Amniotic stem cell (primary cell): ENCODE data around the gene RASSF8.

Source experiments
- DNase-seq: peaks from one replicate; lab custom pipeline; 2025; lab: John Stamatoyannopoulos, UW

The RASSF8 gene

DNA sequence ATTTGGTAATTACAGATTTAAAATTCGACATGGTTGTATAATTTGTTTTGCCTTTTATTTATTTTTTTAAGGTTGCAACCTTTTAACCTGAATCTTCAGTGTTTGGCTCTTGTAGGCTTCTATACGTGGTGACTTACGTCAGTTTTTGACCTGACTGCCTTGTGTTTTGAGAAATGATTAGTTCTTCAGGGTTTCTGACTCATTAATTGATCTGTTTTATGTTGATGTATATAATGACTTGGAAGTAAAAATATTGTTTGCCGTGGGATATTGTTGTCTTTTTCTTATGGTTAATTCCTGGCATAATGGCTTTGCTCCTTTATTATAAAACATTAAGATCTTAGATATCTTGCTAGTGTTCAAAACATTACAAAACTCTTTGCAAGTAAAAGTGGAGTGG is 2.5 kb downstream of the RASSF8 start:
- no peak for DNase-seq

DNA sequence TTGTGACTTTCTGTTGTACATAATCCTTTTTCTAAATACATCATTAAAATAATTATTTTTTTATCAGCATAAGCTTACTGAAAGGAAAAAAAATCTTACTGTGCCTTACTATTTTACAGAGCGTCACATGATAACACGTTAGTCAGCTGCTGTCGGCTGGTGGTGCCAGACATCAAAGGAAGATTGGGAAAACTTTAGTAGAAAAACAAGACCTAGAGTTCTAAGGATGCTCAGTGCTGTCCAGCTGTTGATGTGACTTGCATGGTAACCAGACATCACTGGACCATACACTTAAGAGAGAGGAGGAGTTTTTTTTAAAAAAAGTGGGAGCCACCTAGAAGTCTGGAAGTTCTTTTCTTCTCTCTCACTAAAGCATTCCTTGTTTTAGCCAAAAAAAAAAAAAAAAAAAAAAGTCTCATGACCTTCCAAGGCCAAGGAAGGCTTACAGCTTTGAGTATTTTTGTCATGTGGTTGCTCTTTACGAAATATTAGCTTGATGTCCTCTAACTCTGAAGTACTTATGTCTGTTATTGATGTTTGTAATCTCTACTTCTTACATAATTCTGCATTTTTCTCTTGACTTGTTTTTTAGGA is 4.5 kb downstream of the RASSF8 start:
- DNase-seq, result no peak

DNA sequence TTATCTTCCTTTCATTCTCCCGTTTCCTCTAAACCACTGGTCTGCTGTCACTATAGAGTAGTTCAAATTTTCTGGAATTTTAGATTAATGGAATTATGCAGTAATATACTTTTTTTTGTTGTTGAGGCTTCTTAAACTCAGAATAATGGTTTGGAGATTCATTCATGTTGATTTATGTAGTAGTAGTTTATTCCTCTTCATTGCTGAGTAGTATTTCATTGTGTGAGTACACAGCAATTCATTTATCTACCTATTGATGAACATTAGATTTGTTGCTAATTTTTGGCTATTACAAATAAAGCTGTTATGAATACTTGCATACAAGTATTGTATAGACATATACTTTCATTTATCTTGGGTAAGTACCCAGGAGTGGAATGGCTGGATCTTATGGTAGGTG is 7.2 kb downstream of the RASSF8 start:
- DNase-seq, result no peak

DNA sequence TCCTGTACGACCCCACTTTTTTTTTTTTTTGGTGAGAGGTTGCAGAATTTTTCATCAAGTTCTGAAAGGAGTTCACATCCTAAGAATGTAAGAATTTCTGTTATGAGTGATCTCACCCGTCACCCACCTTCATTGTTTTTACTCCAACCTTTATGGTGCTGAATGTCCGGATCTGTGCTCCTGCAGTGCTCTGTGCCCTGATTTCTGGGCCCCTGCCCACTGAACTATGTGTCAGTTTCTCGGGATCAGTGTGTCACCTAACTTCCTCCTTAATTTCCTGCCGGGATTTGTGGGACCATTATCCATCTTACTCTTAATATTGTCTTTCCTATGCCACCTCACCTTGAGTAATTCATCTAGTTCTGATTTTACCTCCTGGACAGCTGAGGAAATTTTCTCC is 11.6 kb downstream of the RASSF8 start:
- DNase-seq, result no peak

DNA sequence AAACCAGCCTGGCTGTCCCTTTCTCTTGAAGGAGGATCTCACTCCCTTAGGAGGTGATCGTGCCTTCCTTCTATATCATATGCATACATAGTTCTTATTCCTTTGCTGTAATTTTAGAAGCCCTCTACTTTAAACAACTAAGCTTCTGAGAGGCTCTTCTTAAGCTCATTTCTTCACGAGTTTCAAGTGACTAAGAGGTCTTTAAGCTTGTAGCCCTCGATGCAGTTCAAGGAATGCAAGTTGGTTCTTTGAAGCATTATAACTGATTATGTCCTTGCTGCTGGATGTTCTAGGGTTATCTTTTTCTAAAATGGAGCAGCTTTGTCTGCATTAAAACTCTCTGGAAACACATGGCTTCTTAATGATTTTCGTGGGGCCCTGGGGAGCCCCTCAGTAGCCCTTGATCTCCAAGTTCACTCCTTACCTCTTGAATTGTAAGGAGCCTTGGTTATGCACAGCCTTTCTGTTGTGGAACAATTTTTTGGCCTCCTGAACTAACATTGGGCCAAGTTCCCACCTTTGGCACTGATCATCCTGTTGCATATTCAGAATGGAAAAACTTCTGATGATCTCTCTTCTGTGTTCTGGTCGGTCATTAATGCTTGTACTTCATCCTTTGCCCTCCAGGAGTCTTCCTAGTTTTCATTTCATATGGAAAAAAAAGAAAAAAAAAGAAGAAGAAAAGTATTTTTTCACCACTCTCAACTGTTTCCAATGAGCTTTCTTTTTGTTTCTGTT is 12.6 kb downstream of the RASSF8 start:
- no peak for DNase-seq

DNA sequence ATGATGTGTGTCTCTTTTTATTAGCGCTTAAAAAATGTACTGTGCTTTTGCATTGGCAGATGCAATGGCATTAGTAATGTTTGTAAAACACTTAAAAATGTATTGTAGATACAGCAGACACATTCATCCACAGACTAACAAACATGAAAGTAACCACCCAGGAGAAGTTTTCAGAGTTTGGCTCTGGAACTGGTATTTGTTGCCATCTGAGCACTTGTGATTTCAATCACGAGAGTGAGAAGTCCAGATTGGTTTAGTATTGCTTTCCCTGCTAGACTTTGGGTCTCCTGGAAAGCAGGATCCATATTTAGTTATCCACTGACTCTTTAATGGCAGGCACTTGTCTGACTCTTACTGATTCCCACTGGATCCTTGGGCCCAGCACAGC is 13.2 kb downstream of the RASSF8 start:
- DNase-seq, result no peak

DNA sequence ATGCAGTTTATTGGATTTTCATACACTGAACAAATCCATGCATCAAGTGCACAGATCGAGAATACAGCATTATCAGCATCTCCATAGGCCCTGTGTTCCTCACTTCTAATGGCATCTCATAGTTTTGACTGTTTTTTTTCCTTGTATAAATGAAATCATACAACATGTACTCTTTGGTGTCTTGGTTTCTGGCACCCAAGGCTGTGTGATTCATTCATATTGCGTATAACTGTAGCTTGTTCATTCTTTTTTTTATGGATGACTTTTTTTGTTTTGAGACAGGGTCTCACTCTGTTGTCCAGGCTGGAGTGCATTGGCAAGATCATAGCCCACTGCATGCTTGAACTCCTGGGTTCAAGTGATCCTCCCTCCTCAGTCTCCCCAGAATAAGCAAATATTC is 14.3 kb downstream of the RASSF8 start:
- DNase-seq, result no peak

DNA sequence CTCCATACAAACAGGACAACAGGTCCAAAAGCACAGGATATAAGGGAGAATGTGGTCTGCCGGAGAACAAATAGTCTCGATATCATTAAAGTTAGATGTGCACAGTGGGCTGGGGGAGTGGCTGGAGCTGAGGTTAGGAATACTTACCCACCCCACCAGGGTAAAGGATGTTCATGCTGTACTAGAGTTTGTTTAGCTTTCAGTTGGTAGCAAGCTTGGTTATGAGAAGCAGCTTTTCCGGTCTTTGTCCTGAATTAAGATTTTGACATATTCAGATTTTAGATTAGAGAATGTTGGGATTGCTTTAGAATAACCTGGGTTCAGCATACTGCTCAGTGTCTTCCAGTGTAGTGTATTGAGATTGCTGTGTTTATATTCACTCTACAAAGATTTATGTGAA is 16.7 kb downstream of the RASSF8 start:
- DNase-seq, result no peak

DNA sequence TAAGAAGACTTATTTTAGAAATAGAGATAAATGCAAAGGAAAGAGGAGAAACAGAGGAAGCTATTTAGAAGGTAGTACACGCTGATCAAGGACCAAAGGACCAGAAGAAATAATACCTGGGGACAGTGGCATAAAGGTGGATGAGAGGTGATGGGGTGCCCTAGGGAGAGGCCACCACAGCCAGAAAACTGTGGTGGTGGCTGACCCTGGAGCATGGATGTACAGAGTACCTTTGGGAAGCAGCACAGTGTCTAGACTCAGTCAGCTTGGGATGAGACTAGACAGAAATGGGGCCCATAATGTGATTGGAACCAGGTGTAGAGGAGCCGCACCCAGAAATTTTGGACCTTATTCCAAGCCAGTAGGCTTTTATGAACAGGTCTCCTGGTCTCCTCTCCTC is 17.2 kb downstream of the RASSF8 start:
- DNase-seq, result no peak

DNA sequence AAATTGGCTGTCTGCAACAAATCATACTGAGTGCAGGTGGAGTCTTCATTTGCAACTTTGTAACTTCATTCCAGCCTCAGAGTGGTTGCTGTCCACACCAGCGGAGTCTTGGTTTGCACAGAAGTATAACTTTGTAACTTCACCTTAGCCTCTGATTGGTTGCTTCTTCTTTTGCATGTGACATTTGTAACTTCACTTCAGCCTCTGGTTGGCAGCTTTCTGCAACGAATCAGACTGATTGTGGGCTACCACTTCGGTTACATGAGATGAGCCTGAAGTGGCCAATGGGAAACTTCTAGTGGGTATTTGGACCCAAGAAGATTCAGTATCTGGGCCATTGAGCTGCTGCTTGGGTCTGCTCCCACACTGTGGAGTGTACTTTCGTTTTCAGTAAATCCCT is 17.8 kb downstream of the RASSF8 start:
- DNase-seq, result no peak

DNA sequence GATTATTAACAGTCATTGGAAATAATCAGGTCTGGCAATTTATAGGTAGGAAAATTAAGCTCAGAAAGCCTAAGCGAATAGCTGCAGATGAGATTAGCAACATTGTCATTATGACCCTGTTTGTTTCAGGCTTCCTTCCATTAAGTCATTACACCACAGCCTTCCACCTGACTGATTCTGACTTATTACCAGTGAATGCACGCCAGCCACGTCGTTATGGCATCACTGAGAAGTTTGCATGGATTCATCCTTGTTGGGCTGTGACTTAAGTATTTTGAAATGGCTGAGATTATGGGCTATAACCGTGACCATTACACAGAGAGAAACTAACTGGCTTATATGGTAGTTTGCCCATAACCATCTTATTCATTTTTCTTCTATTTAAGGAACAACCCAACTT is 18.6 kb downstream of the RASSF8 start:
- no peak for DNase-seq

DNA sequence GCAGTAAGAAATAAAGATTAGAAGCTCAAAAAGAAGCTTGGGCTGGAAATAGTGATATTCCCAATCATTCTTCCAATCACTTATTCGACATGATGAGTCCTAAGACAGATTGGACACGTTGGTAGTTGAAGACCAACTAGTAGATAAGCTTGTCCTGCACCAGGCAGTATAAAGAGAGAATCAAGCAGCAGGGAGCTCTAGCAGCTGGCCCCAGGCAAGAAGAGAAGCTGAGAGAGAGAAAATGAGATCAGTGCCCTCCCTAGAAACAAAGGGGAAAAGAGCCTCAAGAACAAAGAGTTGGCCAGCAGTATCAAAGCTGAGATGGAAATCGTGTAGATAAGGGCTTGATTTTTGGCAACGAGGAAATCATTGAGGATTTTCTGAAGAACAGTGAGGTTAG is 20.6 kb downstream of the RASSF8 start:
- DNase-seq, result no peak

DNA sequence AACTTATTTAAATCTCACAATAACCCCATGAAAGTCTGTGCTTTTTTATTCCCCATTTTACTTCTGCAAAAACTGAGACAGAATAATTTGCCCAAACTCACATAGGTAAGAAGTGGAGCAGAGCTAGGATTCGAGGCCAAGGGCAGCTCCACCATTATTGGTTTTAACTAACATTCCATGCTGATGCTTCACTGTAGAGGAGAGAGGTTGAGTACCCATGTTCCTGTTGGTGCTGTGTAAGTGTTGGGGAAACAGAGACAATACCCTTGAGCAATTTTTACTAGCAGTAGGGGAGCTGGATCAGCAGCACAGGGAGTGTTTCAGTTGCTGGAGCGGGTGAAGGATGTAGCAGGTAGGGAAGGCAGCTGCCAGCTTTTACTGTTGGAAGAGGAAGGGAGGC is 21.1 kb downstream of the RASSF8 start:
- no peak for DNase-seq

DNA sequence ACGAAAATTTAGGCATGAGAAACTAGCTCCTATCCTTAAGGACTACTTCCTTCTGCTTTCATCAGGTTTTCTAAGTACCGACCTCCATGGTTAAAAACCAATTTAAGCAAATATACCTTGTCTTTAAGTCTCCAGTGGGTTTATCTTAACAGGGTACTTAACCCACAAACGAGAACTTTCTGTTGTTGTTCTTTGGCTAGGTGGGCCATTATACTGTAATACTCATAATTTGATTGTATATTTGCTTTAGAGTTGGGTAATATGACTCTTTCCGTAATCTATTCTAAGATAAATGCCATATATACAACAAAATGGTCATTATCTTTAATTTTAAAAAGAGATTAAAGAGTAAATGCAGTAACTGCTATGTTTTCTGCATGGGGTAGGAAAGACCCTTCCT is 21.6 kb downstream of the RASSF8 start:
- DNase-seq, result no peak

DNA sequence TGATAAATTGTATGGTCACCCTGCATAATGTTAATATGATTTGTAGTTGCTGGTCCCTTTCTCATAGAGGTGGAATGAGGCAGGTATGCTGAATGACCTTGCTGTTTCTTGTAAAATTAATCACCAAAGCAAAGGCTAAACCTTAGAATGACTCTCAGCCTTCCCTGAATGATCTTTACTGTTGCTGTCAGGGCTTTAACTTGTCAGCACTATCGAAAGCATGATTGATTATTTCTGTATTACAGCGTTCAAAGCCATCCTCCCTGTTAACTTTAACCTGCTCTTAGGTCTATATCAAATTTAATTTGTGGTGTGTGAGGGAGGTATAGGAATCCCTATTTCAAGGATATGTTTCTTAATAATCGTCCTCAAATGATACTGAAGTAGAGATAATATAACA is 23.1 kb downstream of the RASSF8 start:
- no peak for DNase-seq

DNA sequence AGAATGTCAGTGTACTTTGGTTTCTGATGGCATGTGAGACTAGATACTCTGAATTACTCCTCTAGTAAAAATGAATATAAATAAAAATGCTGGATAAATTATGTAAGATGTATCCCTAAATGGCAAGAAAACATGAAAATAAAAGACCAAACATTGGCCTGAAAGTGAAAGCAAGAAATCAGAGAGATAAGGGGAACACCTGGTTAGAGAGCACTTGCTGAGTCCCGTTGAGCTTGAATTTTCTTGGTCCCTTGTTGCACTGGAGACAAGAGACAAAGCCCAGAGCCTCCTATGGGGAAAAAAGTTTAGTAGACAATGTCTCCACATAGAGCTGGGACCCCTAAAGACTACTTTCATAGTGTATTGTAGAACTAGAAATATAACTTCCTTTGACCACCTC is 23.9 kb downstream of the RASSF8 start:
- DNase-seq, result no peak

DNA sequence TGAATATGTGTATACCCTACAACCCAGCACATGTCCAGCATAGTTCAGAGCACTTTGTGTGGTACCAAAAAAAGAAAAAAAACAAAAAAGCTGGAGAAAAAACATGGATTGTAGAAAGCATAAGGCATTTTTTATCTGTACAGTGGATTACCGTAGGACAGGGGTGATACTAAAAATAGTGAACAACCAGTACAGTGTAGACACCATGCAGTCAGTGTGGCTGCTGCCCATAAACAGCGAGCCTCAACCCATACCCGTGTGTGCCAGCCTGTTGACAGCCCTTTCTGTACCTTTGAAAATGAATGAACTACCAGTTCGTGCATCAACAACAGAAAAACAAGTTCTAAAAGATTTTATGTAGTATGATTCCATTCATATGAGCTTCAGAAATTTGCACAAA is 25.1 kb downstream of the RASSF8 start:
- DNase-seq, result no peak

DNA sequence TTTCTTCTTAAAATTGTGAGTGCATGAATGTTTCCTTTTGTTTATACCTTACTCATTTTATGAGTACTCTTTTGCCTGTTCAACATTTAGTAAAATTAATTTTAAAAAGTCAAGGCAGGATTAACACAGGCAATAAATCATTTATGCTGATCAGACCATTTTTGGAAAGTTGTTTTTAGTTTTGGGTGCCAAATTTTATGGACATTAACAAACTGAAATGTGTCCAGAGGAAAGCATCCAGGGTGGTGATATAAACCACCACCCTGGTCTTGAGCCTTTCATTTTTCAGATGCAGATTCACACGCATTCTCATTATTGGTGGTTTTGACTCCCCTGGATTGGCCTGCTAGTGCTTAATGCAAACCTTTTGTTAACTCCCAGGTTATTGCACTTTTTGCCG is 26.3 kb downstream of the RASSF8 start:
- DNase-seq, result no peak

DNA sequence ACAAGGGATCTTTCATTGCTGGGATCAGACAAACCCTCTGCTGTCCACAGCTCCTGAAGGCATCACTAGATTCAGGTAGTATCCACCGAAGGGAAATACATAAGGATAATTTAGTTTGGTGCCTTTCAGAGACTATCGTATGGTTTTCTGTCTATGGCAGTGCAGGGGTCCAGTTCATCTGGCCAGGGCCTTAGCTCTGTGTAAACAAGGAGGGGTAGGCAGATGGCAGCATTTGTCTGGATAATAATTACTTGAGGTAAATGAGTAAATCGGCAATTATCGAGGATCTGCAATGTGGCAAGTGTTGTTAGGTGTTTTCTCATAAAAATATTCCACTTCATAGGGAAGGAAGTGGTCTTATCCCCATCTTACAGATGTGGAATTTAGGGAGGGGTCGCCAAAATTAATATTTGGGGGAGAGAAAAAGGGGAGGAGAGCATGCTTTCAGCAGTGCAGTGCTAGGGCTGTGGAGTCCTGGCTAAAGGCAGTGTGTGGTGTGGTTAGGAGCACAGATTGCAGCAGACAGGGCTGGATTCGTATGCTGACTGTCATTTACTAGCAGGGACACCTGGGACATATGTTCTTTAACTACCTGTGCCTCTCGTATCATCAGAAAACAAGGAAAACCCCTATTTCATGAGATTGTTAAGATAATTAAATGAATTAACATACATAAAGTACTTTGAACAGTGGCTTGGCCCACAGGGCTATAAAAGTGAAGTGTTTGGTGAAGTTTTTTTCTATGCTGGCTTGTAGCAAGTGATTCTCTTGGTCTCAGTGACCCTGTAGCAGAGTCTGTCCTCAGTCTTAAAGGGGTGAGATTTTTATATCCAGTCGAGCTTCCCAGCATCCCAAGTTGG is 27.1 kb downstream of the RASSF8 start:
- DNase-seq, result no peak

DNA sequence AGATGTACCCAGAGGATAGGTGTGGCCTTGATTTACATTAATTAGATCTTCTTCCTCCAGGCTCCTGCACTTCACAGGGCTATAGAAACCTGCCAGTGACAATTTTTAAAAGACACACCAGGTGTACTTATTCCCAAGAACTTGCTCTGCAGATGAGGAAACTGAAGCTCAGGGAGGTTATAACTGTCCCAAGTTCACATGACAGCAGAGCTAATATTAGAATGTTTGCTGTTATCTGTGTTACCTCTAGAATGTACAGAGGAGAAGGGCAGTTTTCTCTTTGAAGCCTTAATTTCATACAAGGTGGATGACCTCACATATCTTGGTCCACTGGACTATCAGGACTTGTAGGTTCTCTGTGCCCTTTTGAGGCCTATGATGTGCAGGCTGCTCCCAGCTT is 27.7 kb downstream of the RASSF8 start:
- DNase-seq, result no peak

DNA sequence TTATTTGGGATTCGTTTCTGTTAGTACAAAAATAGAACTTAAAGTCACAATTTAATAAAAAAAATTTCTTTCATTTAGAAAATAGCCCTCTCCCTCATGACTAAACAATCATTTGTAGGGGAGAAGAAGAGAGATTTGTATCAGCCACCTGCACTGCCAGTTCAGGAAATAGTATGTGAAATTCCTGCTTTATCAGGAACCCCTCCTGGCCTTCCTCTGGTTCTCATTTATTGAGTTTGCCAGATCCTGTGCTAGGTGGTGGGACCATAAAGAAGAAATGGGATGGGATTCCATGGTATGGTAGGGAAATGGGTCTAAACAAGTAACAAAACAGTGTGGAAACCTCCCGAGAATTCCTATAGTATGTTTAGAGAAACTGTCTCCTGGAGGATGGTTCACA is 30.0 kb downstream of the RASSF8 start:
- DNase-seq, result no peak

DNA sequence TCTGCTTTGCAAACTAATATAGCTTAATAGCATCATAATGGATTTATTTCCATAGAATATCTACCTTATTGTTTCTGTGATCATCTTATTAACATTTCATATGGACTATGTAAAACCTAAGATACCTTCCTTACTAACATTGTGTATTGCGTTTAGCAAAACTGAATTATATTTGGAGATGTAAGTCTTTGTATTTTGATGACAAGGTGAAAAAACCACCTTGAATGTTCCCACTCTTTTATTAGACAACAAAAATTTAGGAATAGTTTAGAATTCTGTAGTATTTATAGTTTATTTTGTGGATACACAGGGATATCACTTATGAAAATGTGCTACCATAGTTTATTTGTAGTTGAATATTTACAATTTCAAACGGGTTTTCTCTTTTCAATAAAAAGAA is 32.0 kb downstream of the RASSF8 start:
- DNase-seq, result no peak

DNA sequence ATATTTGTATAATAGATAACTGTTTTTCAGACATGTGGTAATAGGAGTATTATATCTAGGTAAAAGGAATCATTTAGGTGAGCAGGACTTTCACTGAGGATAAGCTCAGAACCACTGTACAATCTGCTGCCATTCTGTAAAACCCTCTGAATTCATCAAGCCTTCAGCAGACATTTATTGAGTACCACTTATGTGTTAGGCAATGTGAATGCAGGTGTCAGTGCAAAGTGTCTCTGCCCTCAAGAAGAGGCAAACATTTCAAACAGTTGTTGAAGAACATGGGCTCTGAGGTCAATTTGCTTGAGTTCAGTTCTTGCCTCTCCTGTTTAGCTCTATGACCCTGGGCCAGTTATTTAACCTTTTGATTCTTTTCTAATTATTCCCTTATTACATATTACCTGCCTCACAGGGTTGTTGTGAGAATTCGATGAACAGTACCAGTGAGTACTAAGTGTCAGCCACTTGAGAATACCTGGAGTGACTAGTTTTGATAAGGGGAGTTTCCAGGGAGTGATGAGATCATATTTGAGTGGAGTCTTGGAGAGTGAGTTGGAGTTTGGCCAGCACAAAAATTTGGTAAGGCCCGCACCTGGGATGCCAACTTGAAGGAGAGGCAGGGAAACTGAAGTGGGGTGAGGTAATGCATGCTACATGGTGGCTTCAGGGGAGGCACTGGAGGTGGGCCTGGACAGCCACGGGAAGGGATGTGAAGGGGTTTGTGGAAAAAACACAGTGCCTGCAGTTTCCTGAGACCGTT is 33.7 kb downstream of the RASSF8 start:
- no peak for DNase-seq
